Hypothalamus (tissue), 51 donors: ENCODE results near the gene TNS1.

Source experiments
- DNase-seq, 51 donors: peaks; one replicate each; lab custom pipeline; 2025; lab: John Stamatoyannopoulos, UW

TNS1 gene

GRCh38 chr2:217761645-217762277 lies 241.0 kb downstream of the TNS1 start:
- DNase-seq, result no peak

DNA sequence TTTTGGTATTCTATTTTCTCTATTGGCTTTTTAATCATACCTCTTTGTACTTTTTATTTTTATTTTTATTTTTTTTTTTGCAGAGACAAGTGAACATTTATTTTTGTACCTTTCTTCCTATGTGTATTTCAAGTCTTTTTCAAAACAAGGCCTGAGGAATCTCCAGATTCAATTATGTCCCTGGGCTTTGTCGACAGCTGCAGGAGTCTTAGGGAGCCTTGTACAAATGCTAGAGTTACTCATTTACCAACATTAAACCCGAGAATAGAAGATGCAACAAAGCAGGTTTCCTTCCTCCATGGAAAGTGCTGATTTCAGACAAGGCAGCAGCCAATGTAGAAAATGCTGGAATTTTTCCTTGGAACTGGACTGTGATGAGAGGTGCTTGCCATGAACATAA lies 242.8 kb downstream of the TNS1 start:
- no peak for DNase-seq

GRCh38 chr2:217757108-217757463 lies 245.7 kb downstream of the TNS1 start:
- DNase-seq, result no peak

- DNase-seq, result peak in 49 of 51 donors; percentile 27 to 88 (median 62)
These were observed 246.3 kb downstream of the TNS1 start for GRCh38 chr2:217756375-217757107.

- DNase-seq, result no peak
These were observed 247.6 kb downstream of the TNS1 start for GRCh38 chr2:217755027-217755745.

DNA sequence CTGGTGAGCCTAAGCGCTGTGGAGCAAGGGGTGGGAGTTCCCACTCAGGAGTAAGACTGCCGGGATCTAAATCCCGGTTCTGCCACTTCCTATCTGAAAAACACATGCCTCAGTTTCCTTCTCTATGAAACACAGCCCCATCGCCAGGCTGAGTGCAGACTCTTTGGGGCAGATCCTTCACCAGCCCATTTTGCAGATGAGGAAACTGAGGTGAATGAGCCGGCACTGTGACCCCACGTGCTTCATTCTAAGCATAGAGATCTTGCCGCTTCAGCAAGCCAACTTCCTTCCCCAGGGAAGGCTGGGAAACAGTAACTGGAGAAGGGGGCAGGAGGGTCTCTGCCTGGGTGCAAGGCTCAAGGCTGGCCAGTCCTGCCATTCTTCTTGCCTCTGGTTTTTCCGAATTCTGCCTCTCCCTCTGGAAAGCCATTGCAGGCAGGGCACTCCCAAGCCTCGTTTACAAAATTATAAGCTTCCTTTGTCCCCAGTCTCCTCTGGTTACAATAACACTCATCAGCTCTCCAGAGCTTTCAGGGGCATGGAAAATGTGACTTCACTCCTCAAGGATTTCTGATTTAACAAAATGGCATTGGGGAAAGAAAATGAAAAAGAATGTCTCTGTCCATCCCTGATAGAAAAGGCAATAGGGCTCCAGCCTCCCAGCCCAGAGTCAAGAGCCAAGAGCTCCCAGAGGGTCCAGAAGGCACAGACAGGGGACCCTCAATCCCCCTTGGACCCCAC lies 249.2 kb downstream of the TNS1 start:
- no peak for DNase-seq

DNA sequence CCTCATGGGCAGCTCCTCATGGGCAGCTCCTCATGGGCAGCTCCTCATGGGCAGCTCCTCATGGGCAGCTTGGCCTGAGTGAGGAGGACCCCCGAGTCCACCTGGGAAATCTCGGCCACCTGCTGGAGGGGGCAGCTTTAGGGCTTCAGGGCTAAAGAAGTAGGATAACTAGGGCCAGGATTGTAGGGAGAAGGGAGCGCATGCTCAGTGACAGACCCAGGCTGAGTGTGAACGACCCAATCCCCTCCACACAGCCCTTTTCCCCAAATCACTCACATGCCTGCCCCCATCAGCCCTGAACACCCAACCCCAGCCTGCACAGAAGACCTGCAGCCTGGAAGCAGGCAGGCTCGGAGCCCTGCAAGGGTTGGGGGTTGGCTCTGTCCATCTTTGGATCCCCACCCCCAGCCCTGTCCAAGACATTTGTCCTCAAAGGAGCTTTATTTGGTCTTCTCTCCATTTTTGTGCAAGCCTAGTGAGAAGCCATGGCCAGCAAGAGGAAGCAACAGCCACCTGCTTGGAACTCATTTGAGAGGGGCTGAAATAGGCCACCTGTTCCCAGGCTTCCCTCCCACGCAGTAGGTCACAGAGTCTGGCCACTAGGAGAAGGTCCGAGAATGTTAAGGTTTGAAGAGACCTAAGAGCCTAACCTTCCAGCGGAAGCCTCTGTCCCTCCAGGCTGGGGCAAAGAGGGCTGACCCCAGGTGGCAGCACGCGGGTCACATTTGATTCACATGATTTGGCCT lies 249.9 kb downstream of the TNS1 start:
- no peak for DNase-seq

DNA sequence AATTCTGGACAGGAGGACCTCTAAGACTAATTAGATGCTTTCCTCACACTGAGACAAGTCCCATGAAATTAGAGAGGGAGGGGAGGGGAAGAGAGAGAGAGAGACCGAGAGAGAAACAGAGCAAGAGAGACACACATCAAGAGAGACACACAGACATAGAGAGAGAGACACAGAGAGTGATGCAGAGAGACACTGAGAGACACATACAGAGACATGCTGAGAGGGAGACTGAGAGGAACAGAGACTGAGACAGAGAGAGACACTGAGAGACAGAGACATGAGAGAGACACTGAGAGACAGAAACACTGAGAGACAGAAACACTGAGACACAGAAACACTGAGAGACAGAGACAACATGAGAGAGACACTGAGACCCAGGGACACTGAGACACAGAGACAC lies 250.8 kb downstream of the TNS1 start:
- DNase-seq, result no peak

DNA sequence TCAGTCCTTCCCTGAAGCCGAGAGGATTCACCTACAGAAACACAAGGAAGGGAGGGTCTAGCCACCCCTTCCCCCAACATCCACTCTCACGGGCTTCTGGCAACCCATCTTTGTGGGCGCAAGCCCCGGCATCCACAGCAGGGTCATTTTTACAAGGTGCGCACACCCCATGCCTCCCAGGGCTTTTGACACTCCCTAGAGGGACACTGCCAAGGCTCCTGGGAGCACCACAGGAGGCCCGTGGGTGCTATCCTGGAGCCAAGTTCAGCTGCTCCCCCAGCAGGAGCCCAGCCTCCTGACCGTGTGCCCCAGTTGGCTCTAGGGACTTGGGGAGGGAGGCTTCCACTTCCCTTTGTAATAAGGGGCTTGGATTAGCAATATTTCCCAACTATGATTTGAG lies 251.6 kb downstream of the TNS1 start:
- DNase-seq, result no peak
